NCI-H1092 treated with DMSO at 0.1 percent for 48 hours (cell line): ENCODE results near the gene GPRIN3.
"Not testable (repeated sequence)": the region's sequence is repeated elsewhere in the genome, so short reads cannot be mapped to it uniquely, and the experiment has no call there.

Experiments
- DNase-seq: peaks from one replicate; lab custom pipeline; 2025; lab: John Stamatoyannopoulos, UW

GPRIN3 gene

DNA sequence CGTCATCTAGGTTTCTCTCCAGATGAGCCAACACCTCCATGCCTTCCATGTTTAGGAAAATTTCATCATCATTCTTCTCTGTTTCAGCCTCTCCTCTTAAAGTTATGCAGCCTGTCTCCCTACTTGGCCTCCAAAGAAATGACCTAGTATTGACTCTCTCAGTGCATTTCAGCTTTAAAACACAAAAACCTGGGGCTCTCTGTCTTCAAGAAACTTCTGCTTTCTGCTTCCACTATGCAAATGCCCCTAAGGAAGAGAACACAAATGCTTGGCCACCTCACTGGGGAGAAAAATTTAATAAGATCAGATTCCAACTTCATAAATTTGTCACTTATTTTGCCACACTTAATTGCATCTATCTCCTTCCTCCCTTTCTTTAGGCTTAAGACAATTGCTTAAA lies 93.3 kb downstream of the GPRIN3 start:
- no peak for DNase-seq

DNA sequence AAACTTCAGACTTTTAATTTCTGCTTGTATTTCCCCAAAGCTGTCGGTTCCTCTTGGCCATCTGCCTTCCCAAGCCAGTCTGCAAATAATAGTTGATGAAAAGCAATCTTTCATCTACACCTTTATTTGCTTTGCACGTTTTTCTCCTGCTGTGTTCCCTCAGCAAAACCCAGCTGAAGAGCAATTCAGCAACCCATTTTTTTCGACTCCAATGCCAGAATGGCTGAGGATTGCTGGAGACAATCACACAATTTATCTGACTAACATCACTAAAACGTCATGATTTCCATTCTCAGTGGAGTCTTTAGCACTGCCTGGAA lies 94.3 kb downstream of the GPRIN3 start:
- DNase-seq: peak; percentile 43

DNA sequence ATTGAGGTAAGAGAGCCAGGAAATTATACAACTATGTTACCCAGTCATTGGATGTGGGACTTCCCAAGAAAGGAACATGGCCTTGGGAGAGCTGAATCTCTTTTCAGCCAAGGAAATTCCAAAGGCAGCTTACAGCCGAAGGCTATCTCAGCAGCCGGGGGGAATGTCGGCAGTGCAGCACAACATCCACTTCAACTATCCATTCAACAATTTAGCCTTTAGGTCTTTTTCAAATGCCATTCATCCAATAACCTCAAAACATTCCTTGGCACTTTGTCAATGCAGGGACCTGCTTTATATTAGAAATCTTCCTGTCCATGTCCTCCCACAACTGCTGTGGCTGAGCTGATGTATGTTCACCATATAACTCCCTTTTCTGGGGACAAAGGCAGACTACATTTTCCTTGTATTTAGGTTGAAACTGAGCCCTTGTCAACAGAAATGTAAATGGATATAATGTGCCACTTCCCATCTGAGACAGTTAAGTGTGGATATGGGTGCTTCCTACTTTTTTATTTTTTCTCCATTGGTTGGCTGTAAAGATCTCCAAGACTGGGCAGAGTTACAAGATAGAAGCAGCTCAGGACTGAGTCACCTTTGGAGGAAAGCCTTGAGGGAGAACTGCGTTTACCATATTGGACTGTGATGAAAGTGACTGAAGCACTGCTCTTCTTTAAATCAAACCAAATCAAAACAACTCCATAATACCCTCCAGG lies 94.8 kb downstream of the GPRIN3 start:
- DNase-seq: peak; percentile 27

DNA sequence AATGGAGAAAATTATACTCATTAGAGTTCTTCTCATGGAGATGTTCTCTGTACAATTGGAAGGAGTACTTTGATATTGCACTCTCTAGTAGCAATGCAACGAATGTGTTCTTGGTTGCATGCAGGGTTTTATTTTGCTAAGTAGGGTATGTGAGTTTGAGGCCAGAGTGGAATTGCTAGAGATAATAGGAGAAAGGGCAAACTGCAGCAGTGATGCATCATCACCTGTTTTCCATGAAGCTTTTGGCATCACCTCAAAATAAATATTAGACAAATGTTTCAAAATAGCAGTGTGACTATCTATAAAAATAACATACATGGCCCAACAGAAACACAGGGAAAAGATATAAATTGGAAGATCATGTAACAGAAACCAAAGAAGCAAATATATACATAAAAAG lies 103.0 kb downstream of the GPRIN3 start:
- peak; percentile 17 for DNase-seq

DNA sequence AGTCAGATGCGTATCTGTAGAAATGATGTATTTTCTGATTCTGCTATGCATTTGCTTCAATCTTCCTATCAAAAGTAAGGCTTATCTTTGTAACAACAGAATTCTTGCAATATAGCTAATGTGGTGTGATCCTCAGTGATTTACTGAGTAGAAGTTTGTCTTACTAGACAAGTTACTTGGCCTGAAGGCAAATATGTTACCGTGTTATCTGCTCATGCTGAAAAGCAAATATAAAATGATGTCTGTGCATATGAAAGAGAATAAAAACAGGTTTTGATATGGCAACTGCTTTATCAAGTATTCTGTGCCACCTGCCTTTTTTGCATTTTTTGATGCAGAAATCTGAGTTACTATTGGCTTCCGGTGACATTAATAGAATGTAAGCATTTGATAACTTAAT lies 103.7 kb downstream of the GPRIN3 start:
- no peak for DNase-seq

DNA sequence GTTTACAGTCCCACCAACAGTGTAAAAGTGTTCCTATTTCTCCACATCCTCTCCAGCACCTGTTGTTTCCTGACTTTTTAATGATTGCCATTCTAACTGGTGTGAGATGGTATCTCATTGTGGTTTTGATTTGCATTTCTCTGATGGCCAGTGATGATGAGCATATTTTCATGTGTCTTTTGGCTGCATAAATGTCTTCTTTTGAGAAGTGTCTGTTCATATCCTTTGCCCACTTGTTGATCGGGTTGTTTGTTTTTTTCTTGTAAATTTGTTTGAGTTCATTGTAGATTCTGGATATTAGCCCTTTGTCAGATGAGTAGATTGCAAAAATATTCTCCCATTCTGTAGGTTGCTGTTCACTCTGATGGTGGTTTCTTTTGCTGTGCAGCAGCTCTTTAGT lies 108.2 kb downstream of the GPRIN3 start:
- not testable (repeated sequence) for DNase-seq

DNA sequence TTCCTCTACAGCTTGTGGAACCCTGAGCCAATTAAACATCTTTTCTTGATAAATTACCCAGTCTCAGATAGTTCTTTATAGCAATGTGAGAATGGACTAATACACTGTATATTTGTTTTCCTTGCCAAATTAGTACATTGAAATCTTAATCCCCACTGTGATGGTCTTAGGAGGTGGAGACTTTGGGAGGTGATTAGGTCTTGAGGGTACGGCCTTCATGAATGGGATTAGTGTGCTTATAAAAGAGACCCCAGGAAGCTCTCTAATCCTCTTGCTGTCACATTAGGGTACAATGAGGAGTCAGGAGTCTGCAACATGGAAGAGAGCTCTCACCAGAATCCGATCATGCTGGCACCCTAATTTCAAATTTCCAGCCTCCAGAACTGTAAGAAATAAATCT lies 109.7 kb downstream of the GPRIN3 start:
- DNase-seq: no peak

DNA sequence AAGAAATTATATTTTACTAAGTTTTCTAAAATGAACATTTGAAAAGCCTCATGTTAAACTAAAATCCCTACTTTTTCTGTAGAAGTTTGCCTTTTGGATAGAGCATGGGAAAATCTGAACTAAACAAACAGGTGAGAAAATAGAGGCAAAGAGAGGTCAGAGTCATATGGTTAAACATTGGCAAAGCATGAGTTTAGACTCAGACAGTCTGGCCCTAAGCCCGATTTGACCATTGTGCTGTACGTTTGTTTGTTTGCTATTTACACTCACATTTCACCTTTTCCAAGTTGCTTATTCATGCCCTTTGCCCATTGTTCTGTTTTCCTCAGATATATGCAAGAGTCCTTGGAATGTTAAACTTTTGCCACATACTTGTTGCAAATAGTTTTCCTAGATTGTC lies 110.9 kb downstream of the GPRIN3 start:
- peak; percentile 18 for DNase-seq

DNA sequence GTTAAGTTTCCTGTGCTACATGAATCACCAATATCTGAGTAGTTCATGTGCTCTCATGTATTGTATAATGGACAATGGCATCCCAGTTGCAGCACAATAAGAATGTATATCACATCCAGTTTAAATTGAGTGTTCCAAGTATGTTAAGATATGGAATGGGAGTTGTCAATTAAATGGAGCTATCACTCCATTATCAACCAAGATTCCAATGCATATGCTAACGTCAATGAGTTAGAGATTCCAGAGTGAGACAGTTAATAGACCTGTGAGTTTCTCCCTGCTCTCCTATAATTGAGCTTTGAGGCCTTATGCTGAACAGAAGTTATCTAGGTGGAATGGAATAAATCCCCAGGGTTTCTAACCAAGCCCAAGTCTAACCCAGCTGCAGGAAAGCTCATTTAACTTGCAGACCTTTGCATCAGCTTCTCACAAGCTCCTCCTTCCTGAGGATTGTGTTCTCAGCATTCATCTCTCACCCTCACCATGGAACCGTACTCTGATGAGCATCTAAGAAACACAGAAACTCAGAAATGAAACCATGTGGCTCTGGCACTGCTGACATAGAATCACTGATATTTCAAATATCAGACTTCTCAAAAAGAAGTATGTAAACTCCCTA lies 111.4 kb downstream of the GPRIN3 start:
- DNase-seq: no peak

DNA sequence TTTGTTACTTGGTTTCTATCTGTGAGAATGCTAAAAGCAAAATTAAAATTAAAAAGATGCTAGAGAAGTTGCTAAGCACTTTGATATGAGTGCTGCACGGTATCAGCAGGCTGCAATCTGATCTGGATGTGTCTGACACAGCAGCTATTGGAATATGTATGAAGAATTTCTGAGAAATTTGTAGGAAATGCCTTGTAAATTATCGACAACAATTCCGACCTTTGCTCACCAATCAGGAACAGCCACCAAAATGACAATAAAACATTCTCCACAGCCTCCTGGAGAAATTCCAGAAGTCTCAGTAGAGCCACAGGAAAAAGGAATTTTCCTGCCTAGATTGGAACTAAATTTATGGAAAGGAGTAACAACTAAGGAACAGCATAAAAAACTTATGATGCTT lies 113.8 kb downstream of the GPRIN3 start:
- DNase-seq: no peak
